GM12878 (cell line): ENCODE measurements around the gene CLEC2L. TPM values are rescaled to one million over a fixed set of nuclear protein-coding genes. Genes with fewer than 3 reads are reported as not detected.

Experiments used
- ATAC-seq: fragments of 200-7000 bp; cut with Tn5 transposase; 3 replicates; pipeline ENCODE4 v1.9.1; 2020; ENCODE audit warnings: mild to moderate bottlenecking, moderate library complexity
- BruUV-seq: library from RNA; stranded (reverse); fragments of 400-500 nt; replicated peaks from 2 replicates; lab custom pipeline; 2021; lab: Mats Ljungman, UMichigan
- CTCF ChIA-PET: fragments of 300-600 bp; sonication (Branson Sonifier 250); formaldehyde crosslinking; extraction: SDS; loops from one replicate; lab custom pipeline; 2021; ENCODE audit warnings: inconsistent platforms; lab: Yijun Ruan, JAX
- POLR2A ChIA-PET: fragments of 350-600 bp; formaldehyde crosslinking; extraction: SDS; loops from one replicate; lab custom pipeline; 2021; ENCODE audit warnings: inconsistent platforms; lab: Charles Lee
- RAD21 ChIA-PET: fragments of 300-600 bp; sonication (Branson Sonifier 250); formaldehyde crosslinking; loops from one replicate; lab custom pipeline; 2023; ENCODE audit warnings: antibody characterized with exemption; ENCODE audit not compliant: unreplicated experiment; lab: Charles Lee
- SMC1A ChIA-PET: fragments of 300-600 bp; sonication (Branson Sonifier 250); formaldehyde crosslinking; loops from one replicate; lab custom pipeline; 2023; ENCODE audit not compliant: unreplicated experiment, uncharacterized antibody; lab: Charles Lee
- DNase-seq: peaks from one replicate; pipeline ENCODE4 v3.0.0-alpha.2; 2011; ENCODE audit warnings: low read depth, low spot score
- FAIRE-seq: peaks from 3 replicates; lab custom pipeline; 2011; peaks lifted over from hg19 to GRCh38; lab: Jason Lieb, UNC
- H2AFZ ChIP-seq: 2 replicates; pipeline ENCODE4 v1.6.0; 2011; ENCODE audit warnings: low read depth, low read length, control low read depth; ENCODE audit not compliant: control insufficient read depth
- H3K27ac ChIP-seq: 2 replicates; pipeline ENCODE4 v1.5.1; 2011; ENCODE audit warnings: control low read depth; ENCODE audit not compliant: control insufficient read depth, insufficient read depth
- H3K27me3 ChIP-seq, 2 experiments: replicated peaks in 1 of 2; 2 replicates each; pipeline versions ENCODE4 v1.6.0 to v1.6.1; 2011; ENCODE audit warnings: low read length in 1 of 2; ENCODE audit not compliant: control insufficient read depth in 2 of 2, insufficient read depth in 2 of 2
- H3K36me3 ChIP-seq, 2 experiments: 2 replicates each; pipeline ENCODE4 v1.5.1; 2011; ENCODE audit warnings: low read length in 1 of 2; ENCODE audit not compliant: control insufficient read depth in 2 of 2, insufficient read depth in 2 of 2
- H3K4me1 ChIP-seq: 2 replicates; pipeline ENCODE4 v1.6.1; 2011; ENCODE audit warnings: mild to moderate bottlenecking, low read length, moderate library complexity, mixed read lengths; ENCODE audit not compliant: control insufficient read depth, insufficient read depth
- H3K4me2 ChIP-seq: 2 replicates; pipeline ENCODE4 v1.6.0; 2011; ENCODE audit warnings: control low read depth; ENCODE audit not compliant: control insufficient read depth, insufficient read depth
- H3K4me3 ChIP-seq: fragments of 200-600 bp; sonication (generic); 2 replicates; pipeline ENCODE4 v1.5.1; 2016
- H3K79me2 ChIP-seq: 2 replicates; pipeline ENCODE4 v1.6.0; 2011; ENCODE audit warnings: low read length; ENCODE audit not compliant: control insufficient read depth, insufficient read depth
- H3K9ac ChIP-seq: 2 replicates; pipeline ENCODE4 v1.8.0; 2011; ENCODE audit warnings: low read length, control low read depth, mixed read lengths; ENCODE audit not compliant: control insufficient read depth, insufficient read depth
- H3K9me3 ChIP-seq: replicated peaks from 3 replicates; pipeline ENCODE4 v1.5.1; 2011; ENCODE audit warnings: mild to moderate bottlenecking, low read length; ENCODE audit not compliant: control insufficient read depth, insufficient read depth
- H4K20me1 ChIP-seq: 2 replicates; pipeline ENCODE4 v1.6.0; 2011; ENCODE audit not compliant: control insufficient read depth, insufficient read depth
- BACH1 ChIP-seq: fragments of 450-650 bp; IDR thresholded peaks from 2 replicates; pipeline ENCODE4 v1.6.1; 2017; ENCODE audit warnings: mild to moderate bottlenecking, borderline replicate concordance
- CHD1 ChIP-seq: IDR thresholded peaks from 2 replicates; pipeline ENCODE4 v1.6.1; 2012; ENCODE audit warnings: low read depth, low read length, improper control_type of control experiment
- EGR1 ChIP-seq, 2 experiments: IDR thresholded peaks; 1 replicate in 1 of 2; 2 replicates in 1 of 2; pipeline ENCODE4 v1.6.1; 2011 to 2012; ENCODE audit warnings: low read depth in 2 of 2, low read length in 2 of 2, borderline replicate concordance in 1 of 2, mild to moderate bottlenecking in 1 of 2, moderate library complexity in 1 of 2
- EP300 ChIP-seq, 2 experiments: fragments of 150-350 bp in 1 of 2; IDR thresholded peaks; 2 replicates each; pipeline ENCODE4 v1.6.1; 2011 to 2012; ENCODE audit warnings: low read depth in 2 of 2, low read length in 2 of 2, borderline replicate concordance in 1 of 2, improper control_type of control experiment in 1 of 2, inconsistent platforms in 1 of 2; ENCODE audit not compliant: control insufficient read depth in 1 of 2
- MYC ChIP-seq: IDR thresholded peaks from 2 replicates; pipeline ENCODE4 v1.6.1; 2011; ENCODE audit warnings: mild to moderate bottlenecking, low read length, moderate library complexity, inconsistent platforms; ENCODE audit not compliant: insufficient read depth, insufficient replicate concordance, insufficient read length, severe bottlenecking
- POLR2A ChIP-seq: IDR thresholded peaks from 2 replicates; pipeline ENCODE4 v1.6.1; 2011; ENCODE audit warnings: low read depth, mild to moderate bottlenecking, low read length
- RB1 ChIP-seq: fragments of 450-650 bp; formaldehyde crosslinking; IDR thresholded peaks from 2 replicates; pipeline ENCODE4 v1.6.1; 2017; ENCODE audit warnings: mild to moderate bottlenecking, borderline replicate concordance
- TARDBP ChIP-seq: IDR thresholded peaks from 2 replicates; pipeline ENCODE4 v1.6.1; 2016; ENCODE audit warnings: borderline replicate concordance
- ZNF24 ChIP-seq: fragments of 450-650 bp; IDR thresholded peaks from 2 replicates; pipeline ENCODE4 v1.6.1; 2017; ENCODE audit warnings: antibody characterized with exemption, mild to moderate bottlenecking
- ZNF592 ChIP-seq: fragments of 450-650 bp; IDR thresholded peaks from 2 replicates; pipeline ENCODE4 v1.6.1; 2017; ENCODE audit warnings: mild to moderate bottlenecking, moderate library complexity
- WGBS: methylation state at CpG from one replicate; pipeline ENCODE4 v1.1.6; 2016; ENCODE audit warnings: low lambda C conversion rate; ENCODE audit not compliant: insufficient replicate concordance, insufficient coverage; ENCODE audit errors: missing lambda C conversion rate; 5-methylcytosine and 5-hydroxymethylcytosine counted together
- in situ Hi-C: fragments of 300-500 bp; cut with MboI; formaldehyde crosslinking; loops from 9 replicates; pipeline ENCODE4 v1.14.3; 2018; ENCODE audit warnings: mixed read lengths
- intact Hi-C: fragments of 100-400 bp; cut with micrococcal nuclease; formaldehyde crosslinking; loops from one replicate; pipeline ENCODE4 v1.14.2; 2022; ENCODE audit not compliant: unreplicated experiment
- polyA plus RNA-seq, 11 experiments: library from polyadenylated mRNA; depleted of rRNA in 4 of 11; unstranded in 6 of 11; stranded (reverse) in 5 of 11; fragments of >200 nt; fragmentation: Nextera tagmentation in 4 of 11; fragmentation: Illumina TruSeq in 1 of 11; extraction: Ambion mirVana in 4 of 11; extraction: Trizol in 1 of 11; gene quantifications; 1 replicate in 1 of 11; 2 replicates in 10 of 11; pipeline versions ENCODE4 v1.2.1 to v1.2.3, GENCODE V29; 2011 to 2016; ENCODE audit warnings: inconsistent platforms in 2 of 11, missing spikeins in 2 of 11, low read depth in 1 of 11
- total RNA-seq, 4 experiments: library from RNA; depleted of rRNA in 3 of 4; stranded (reverse); fragments of >200 nt in 3 of 4; fragmentation: Illumina TruSeq in 1 of 4; extraction: Trizol in 1 of 4; gene quantifications; 2 replicates each; pipeline versions ENCODE4 v1.2.1 to v1.2.3, GENCODE V29; 2013 to 2021
- TF ChIP-seq, protein P1 (sequence below): fragments of 450-650 bp; IDR thresholded peaks from 2 replicates; pipeline ENCODE4 v1.6.1; 2017; ENCODE audit warnings: borderline replicate concordance

CLEC2L gene
- total and polyA plus RNA-seq, 10 of the 15 experiments (the other 5 are each of a cell fraction or from before 2014, with no cell fraction given) = not detected

DNA sequence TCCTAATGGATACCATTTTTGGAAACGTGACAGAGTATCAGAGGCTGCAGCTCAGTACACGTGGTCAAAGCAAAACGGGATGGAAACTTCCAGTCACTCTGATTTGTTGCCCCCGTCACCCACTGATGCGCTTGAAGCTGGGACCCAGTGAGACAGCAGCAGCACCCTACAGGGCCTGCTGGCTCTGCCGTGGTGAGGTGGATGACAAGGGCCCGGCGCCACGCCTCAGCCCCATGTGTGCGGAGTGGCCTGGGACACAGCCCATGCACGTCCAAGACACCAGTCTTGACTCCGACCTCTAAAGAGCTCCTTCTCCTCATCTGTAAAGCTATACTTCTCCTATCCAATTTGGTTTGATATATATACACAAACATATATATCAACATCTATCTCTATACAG, 39.0 kb downstream of the CLEC2L start:
- Histone ChIP-seq H3K27me3 (no peaks in the 10 kb centered on the region), H3K27ac (no peak overlapping the region), H3K9me3 (no peaks in the 10 kb centered on the region; the same call in 2 of the 3 replicates), H3K4me1 (no peaks in the 10 kb centered on the region), H2AFZ (no peak overlapping the region), H3K79me2 (no peaks in the 10 kb centered on the region), H3K4me2 (no peak overlapping the region), H3K9ac (no peak overlapping the region), H3K36me3 (no peaks in the 10 kb centered on the region; a peak in 1 of 4 replicates), H3K4me3 (no peak overlapping the region), H4K20me1 (no peaks in the 10 kb centered on the region)
- RAD21 ChIA-PET = no interaction called here
- ATAC-seq (no peak), DNase-seq (no peak), FAIRE-seq (no peak)
- BruUV-seq = TSS peak; percentile 49
- in situ Hi-C loops (no loop called here), intact Hi-C loops (no loop called here)
- WGBS = 99% methylated on average over 12 of the region's 12 CpGs
- TF ChIP-seq POLR2A (peak; percentile 32; the same call in 1 of the 2 replicates), EP300 (IDR thresholded peaks at IDR 0.05; ENCODE audit: borderline replicate concordance in 1 of 2, control insufficient read depth in 1 of 2, low read depth in 2 of 2, low read length in 2 of 2) (no peak)
- CTCF ChIA-PET = interaction anchor here (1.4 kb wide), 1 partner anchor 8 kb away, joined by 4 read pairs; no protein-coding TSS in a partner anchor
- SMC1A ChIA-PET = no interaction called here
- POLR2A ChIA-PET = no interaction called here

- Histone ChIP-seq H3K4me2 (no peak overlapping the region), H3K27ac (no peak overlapping the region), H3K36me3 (no peaks in the 10 kb centered on the region; a peak in 1 of 4 replicates), H3K79me2 (no peaks in the 10 kb centered on the region), H3K4me1 (no peaks in the 10 kb centered on the region), H3K27me3 (no peaks in the 10 kb centered on the region), H3K9ac (no peak overlapping the region), H2AFZ (no peak overlapping the region), H4K20me1 (no peaks in the 10 kb centered on the region), H3K4me3 (no peak overlapping the region), H3K9me3 (no peaks in the 10 kb centered on the region; the same call in 2 of the 3 replicates)
- DNase-seq = no peak
- 91% methylated on average over 13 of the region's 13 CpGs for WGBS
- in situ Hi-C loops = no loop called here
- intact Hi-C loops = no loop called here
- RAD21 ChIA-PET = no interaction called here
- no TSS peak for BruUV-seq
- ATAC-seq = no peak
- SMC1A ChIA-PET = no interaction called here
- POLR2A ChIA-PET = no interaction called here
- CTCF ChIA-PET = interaction anchor here (1.4 kb wide), 1 partner anchor 8 kb away, joined by 4 read pairs; no protein-coding TSS in a partner anchor
- FAIRE-seq = no peak
- TF ChIP-seq RB1 = no peak
- TF ChIP-seq CHD1 = no peak
- no peak for TF ChIP-seq EGR1 (IDR thresholded peaks at IDR 0.05; ENCODE audit: borderline replicate concordance in 1 of 2, low read depth in 2 of 2, low read length in 2 of 2)
- TF ChIP-seq, protein P1, sequence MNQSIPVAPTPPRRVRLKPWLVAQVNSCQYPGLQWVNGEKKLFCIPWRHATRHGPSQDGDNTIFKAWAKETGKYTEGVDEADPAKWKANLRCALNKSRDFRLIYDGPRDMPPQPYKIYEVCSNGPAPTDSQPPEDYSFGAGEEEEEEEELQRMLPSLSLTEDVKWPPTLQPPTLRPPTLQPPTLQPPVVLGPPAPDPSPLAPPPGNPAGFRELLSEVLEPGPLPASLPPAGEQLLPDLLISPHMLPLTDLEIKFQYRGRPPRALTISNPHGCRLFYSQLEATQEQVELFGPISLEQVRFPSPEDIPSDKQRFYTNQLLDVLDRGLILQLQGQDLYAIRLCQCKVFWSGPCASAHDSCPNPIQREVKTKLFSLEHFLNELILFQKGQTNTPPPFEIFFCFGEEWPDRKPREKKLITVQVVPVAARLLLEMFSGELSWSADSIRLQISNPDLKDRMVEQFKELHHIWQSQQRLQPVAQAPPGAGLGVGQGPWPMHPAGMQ = no peak
- no peak for TF ChIP-seq TARDBP
- TF ChIP-seq MYC = no peak
- no peak for TF ChIP-seq ZNF24
- no peak for TF ChIP-seq BACH1
- no peak for TF ChIP-seq ZNF592
Observed at GRCh38 chr7:139562961-139563565, 39.6 kb downstream of the CLEC2L start.
